ENCODE results near the gene SLC22A25.
"Not testable (repeated sequence)": the region's sequence is repeated elsewhere in the genome, so short reads cannot be mapped to it uniquely, and the experiment has no call there.

The SLC22A25 gene

DNA sequence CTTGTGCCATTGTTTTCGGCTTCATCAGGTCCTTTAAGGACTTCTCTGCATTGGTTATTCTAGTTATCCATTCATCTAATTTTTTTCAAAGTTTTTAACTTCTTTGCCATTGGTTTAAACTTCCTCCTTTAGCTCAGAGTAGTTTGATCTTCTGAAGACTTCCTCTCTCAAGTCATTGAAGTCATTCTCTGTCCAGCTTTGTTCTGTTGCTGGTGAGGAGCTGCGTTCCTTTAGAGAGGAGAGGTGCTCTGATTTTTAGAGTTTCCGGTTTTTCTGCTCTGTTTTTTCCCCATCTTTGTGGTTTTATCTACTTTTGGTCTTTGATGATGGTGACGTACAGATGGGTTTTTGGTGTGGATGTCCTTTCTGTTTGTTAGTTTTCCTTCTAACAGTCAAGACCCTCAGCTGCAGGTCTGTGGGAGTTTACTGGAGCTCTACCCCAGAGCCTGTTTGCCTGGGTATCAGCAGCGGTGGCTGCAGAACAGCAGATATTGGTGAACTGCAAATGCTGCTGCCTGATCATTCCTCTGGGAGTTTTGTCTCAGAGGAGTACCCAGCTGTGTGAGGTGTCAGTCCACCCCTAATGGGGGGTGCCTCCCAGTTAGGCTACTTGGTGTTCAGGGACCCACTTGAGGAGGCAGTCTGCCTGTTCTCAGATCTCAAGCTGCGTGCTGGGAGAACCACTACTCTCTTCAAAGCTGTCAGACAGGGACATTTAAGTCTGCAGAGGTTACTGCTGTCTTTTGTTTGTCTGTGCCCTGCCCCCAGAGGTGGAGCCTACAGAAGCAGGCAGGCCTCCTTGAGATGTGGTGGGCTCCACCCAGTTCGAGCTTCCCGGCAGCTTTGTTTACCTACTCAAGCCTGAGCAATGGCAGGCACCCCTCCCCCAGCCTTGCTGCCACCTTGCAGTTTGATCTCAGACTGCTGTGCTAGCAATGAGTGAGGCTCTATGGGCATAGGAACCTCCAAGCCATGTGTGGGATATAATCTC is 7.6 kb downstream of the SLC22A25 start:
- not testable (repeated sequence) for DNase-seq

GRCh38 chr11:63229815-63230214 is 13.6 kb downstream of the SLC22A25 start:
- no peak for DNase-seq

GRCh38 chr11:63227521-63228107 is 15.8 kb downstream of the SLC22A25 start:
- no peak for DNase-seq

GRCh38 chr11:63226488-63227114 is 16.8 kb downstream of the SLC22A25 start:
- DNase-seq = no peak

DNA sequence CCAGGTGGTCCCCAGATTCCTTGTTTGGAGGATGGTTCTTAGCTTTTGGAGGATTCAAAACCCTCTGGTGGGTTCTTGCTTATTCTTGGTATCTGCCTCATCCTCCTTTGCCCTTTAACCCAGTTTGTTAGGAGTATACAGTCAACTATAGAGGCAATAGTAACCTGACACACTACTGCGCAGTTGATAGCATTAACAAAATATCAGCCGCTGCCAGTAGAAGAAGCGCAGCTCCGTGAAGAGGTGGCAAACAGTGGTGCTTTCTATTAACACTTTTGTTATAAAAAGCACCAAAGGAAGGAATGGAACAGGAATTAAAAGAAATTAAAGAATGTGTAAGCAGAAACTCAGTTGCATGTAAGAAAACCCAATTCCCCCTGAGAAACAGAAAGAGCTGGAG is 29.3 kb downstream of the SLC22A25 start:
- no peak for DNase-seq

GRCh38 chr11:63212742-63213141 is 30.7 kb downstream of the SLC22A25 start:
- DNase-seq = no peak

- DNase-seq = no peak
These were observed 33.3 kb downstream of the SLC22A25 start for GRCh38 chr11:63210111-63210510.
